NK-92 treated with Interleukin-12 subunit alpha and Interleukin-12 subunit beta, amount 100 ng/mL, for 24 hours (cell line): ENCODE data around the gene PRSS12.

ENCODE experiments used
- DNase-seq: peaks from one replicate; lab custom pipeline; 2025; lab: John Stamatoyannopoulos, UW

The PRSS12 gene

GRCh38 chr4:118357601-118358000 is 4.8 kb upstream of the PRSS12 start:
- DNase-seq = no peak

GRCh38 chr4:118356731-118357130 is 3.9 kb upstream of the PRSS12 start:
- DNase-seq = no peak

- no peak for DNase-seq
These were observed 3.3 kb upstream of the PRSS12 start for GRCh38 chr4:118356111-118356510.

- no peak for DNase-seq
These were observed 2.1 kb upstream of the PRSS12 start for GRCh38 chr4:118354913-118355312.

- DNase-seq = no peak
These were observed 779 bp upstream of the PRSS12 start for GRCh38 chr4:118353534-118354030.

GRCh38 chr4:118351851-118352827 is 664 bp downstream of the PRSS12 start:
- no peak for DNase-seq

GRCh38 chr4:118350961-118351360 is 1.8 kb downstream of the PRSS12 start:
- DNase-seq = no peak

GRCh38 chr4:118348886-118349285 is 3.9 kb downstream of the PRSS12 start:
- DNase-seq = no peak

- DNase-seq = no peak
These were observed 6.3 kb downstream of the PRSS12 start for GRCh38 chr4:118346495-118346894.

- DNase-seq = no peak
These were observed 7.0 kb downstream of the PRSS12 start for GRCh38 chr4:118345813-118346212.

- no peak for DNase-seq
These were observed 8.0 kb downstream of the PRSS12 start for GRCh38 chr4:118344801-118345200.

- no peak for DNase-seq
These were observed 9.3 kb downstream of the PRSS12 start for GRCh38 chr4:118343501-118343900.

GRCh38 chr4:118340109-118340508 is 12.7 kb downstream of the PRSS12 start:
- DNase-seq = no peak

- DNase-seq = no peak
These were observed 13.6 kb downstream of the PRSS12 start for GRCh38 chr4:118338981-118339765.

GRCh38 chr4:118338518-118338917 is 14.3 kb downstream of the PRSS12 start:
- DNase-seq = no peak

- DNase-seq = no peak
These were observed 14.8 kb downstream of the PRSS12 start for GRCh38 chr4:118337954-118338353.

- DNase-seq = no peak
These were observed 17.0 kb downstream of the PRSS12 start for GRCh38 chr4:118335774-118336173.

- DNase-seq = no peak
These were observed 17.5 kb downstream of the PRSS12 start for GRCh38 chr4:118335324-118335723.

GRCh38 chr4:118331352-118331751 is 21.5 kb downstream of the PRSS12 start:
- no peak for DNase-seq

GRCh38 chr4:118329849-118330248 is 23.0 kb downstream of the PRSS12 start:
- no peak for DNase-seq

- DNase-seq = no peak
These were observed 25.1 kb downstream of the PRSS12 start for GRCh38 chr4:118327554-118328241.

GRCh38 chr4:118326585-118326984 is 26.2 kb downstream of the PRSS12 start:
- DNase-seq = no peak
